GM23248 (cell line): ENCODE data around the gene CST11. TPM values are rescaled to one million over a fixed set of nuclear protein-coding genes. Genes with fewer than 3 reads are reported as not detected.

Source experiments
- DNase-seq: peaks from one replicate; pipeline ENCODE4 v3.0.0-alpha.2; 2015
- H2AFZ ChIP-seq: fragments of 200-600 bp; sonication (generic); 2 replicates; pipeline ENCODE4 v1.6.1; 2016; ENCODE audit warnings: antibody characterized with exemption
- H3F3A ChIP-seq: fragments of 200-600 bp; sonication (generic); 2 replicates; pipeline ENCODE4 v1.6.1; 2016; ENCODE audit warnings: mild to moderate bottlenecking, antibody characterized with exemption, mixed run types; ENCODE audit not compliant: insufficient read depth
- H3K27ac ChIP-seq: fragments of 200-600 bp; sonication (generic); 2 replicates; pipeline ENCODE4 v1.5.1; 2016; ENCODE audit warnings: mild to moderate bottlenecking
- H3K27me3 ChIP-seq: fragments of 200-600 bp; sonication (generic); replicated peaks from 2 replicates; pipeline ENCODE4 v1.6.1; 2016; ENCODE audit warnings: mild to moderate bottlenecking; ENCODE audit not compliant: insufficient read depth
- H3K36me3 ChIP-seq: fragments of 200-600 bp; sonication (generic); 2 replicates; pipeline ENCODE4 v1.6.1; 2016; ENCODE audit warnings: low read depth, mild to moderate bottlenecking
- H3K4me1 ChIP-seq: fragments of 200-600 bp; sonication (generic); 2 replicates; pipeline ENCODE4 v1.6.1; 2016; ENCODE audit warnings: mild to moderate bottlenecking; ENCODE audit not compliant: insufficient read depth
- H3K4me2 ChIP-seq: fragments of 200-600 bp; sonication (generic); one replicate; pipeline ENCODE4 v1.6.1; 2016; ENCODE audit warnings: mild to moderate bottlenecking; ENCODE audit not compliant: unreplicated experiment
- H3K4me3 ChIP-seq: fragments of 200-600 bp; sonication (generic); 2 replicates; pipeline ENCODE4 v1.5.1; 2016; ENCODE audit warnings: mild to moderate bottlenecking
- H3K79me2 ChIP-seq: fragments of 200-600 bp; sonication (generic); 2 replicates; pipeline ENCODE4 v1.6.1; 2016; ENCODE audit warnings: mild to moderate bottlenecking; ENCODE audit not compliant: insufficient read depth
- H3K9ac ChIP-seq: fragments of 200-600 bp; sonication (generic); 2 replicates; pipeline ENCODE4 v1.6.1; 2016; ENCODE audit warnings: mild to moderate bottlenecking
- H3K9me2 ChIP-seq: fragments of 200-600 bp; sonication (generic); 2 replicates; pipeline ENCODE4 v1.6.1; 2016; ENCODE audit warnings: mixed run types, mild to moderate bottlenecking, moderate library complexity; ENCODE audit not compliant: insufficient read depth
- H3K9me3 ChIP-seq: fragments of 200-600 bp; sonication (generic); one replicate; pipeline ENCODE4 v1.6.1; 2017; ENCODE audit warnings: low read depth
- H4K20me1 ChIP-seq: fragments of 200-600 bp; sonication (generic); 2 replicates; pipeline ENCODE4 v1.6.0; 2016; ENCODE audit not compliant: insufficient read depth
- EZH2 ChIP-seq: fragments of 200-600 bp; sonication (generic); IDR thresholded peaks from 2 replicates; pipeline ENCODE4 v1.6.1; 2018; ENCODE audit warnings: antibody characterized with exemption, mild to moderate bottlenecking; ENCODE audit not compliant: insufficient read depth, poor library complexity, severe bottlenecking
- EZH2phosphoT487 ChIP-seq: fragments of 200-600 bp; sonication (generic); IDR thresholded peaks from 2 replicates; pipeline ENCODE4 v1.6.1; 2018; ENCODE audit warnings: antibody characterized with exemption, moderate library complexity, mild to moderate bottlenecking, low read depth; ENCODE audit not compliant: insufficient read depth
- WGBS, 2 experiments: methylation state at CpG; one replicate each; pipeline ENCODE4 v1.1.6; 2015 to 2017; ENCODE audit warnings: low lambda C conversion rate in 2 of 2, low coverage in 1 of 2; ENCODE audit errors: missing lambda C conversion rate in 2 of 2; 5-methylcytosine and 5-hydroxymethylcytosine counted together
- in situ Hi-C: fragments of 300-500 bp; cut with MboI; formaldehyde crosslinking; loops from 2 replicates; pipeline ENCODE4 v1.15.0; 2020
- polyA plus RNA-seq: library from polyadenylated mRNA; unstranded; fragments of >200 nt; fragmentation: Nextera tagmentation; extraction: Ambion mirVana; gene quantifications from 2 replicates; pipeline ENCODE4 v1.2.1, GENCODE V29; 2016
- total RNA-seq: library from RNA; depleted of rRNA; stranded (reverse); fragments of >200 nt; shearing (Covaris generic); gene quantifications from 2 replicates; pipeline ENCODE4 v1.2.3, GENCODE V29; 2014

The CST11 gene
- total and polyA plus RNA-seq, 2 experiments from 2014 or later = not detected

DNA sequence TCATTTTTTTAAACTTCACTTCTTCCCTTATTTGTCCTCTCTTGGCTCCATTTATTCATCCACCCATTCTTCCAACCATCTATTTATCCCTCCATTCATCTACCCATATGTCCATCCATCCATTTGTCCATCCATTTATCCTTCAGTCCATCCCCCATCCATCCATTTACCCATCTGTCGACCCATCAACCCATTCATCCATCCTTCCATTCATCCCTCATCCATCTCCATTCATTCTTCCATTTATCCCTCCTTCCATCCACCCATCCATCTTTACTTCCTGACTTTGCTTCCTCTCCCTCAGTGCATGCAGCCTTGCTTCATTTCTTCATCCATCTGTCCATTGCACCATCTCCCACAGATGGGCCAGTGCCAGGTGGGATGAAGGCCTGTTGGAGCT, 1.8 kb downstream of the CST11 start:
- 46 to 47% methylated on average over 1 of the region's 1 CpG for WGBS, 2 experiments
- no peaks in the 10 kb centered on the region for H4K20me1 ChIP-seq
- H3K79me2 ChIP-seq = no peaks in the 10 kb centered on the region
- H3K4me3 ChIP-seq = no peak overlapping the region
- no peak overlapping the region for H3K27ac ChIP-seq
- 0 out of 2 replicates have a peak, but pooled peaks cover 5% of the 10 kb centered on the region for H3F3A ChIP-seq
- no peak for DNase-seq
- H2AFZ ChIP-seq = no peak overlapping the region
- TF ChIP-seq EZH2phosphoT487 = no peak
- no peak for TF ChIP-seq EZH2
- no peak overlapping the region for H3K9ac ChIP-seq
- H3K9me2 ChIP-seq = no peaks in the 10 kb centered on the region
- H3K4me2 ChIP-seq = no peak overlapping the region
- H3K36me3 ChIP-seq = no peaks in the 10 kb centered on the region
- no peaks in the 10 kb centered on the region; the same call in 1 of the 2 replicates for H3K27me3 ChIP-seq
- no peaks in the 10 kb centered on the region for H3K9me3 ChIP-seq
- peaks cover 5% of the 10 kb centered on the region; the same call in 1 of the 2 replicates for H3K4me1 ChIP-seq
- in situ Hi-C loops = no loop called here

DNA sequence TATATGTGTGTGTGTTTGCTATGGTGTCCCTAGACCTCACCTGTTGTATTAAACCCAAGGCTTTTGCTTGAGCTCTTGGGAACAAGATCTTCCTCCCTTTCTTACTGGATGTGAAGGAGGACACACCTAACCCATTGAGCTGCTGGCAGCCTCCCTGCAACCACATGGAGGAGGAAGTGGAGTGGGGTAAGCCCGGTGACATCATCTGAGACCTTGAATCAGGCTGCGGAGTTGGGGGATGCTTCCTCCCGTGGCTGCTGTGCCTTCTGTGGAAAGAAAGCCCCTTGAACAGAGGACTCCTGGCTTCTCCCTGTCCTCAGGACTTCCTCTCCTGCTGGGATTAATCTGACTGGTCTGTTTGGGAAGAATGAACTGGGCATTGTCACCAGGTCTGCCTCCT, 3.3 kb downstream of the CST11 start:
- Histone ChIP-seq H3K9ac (no peak overlapping the region), H3K79me2 (no peaks in the 10 kb centered on the region), H4K20me1 (no peaks in the 10 kb centered on the region), H3K9me3 (no peaks in the 10 kb centered on the region), H3K4me1 (peaks cover 12% of the 10 kb centered on the region), H3F3A (peaks cover 5% of the 10 kb centered on the region; the same call in 1 of the 2 replicates), H3K27ac (no peak overlapping the region), H3K4me3 (no peak overlapping the region), H2AFZ (no peak overlapping the region), H3K9me2 (no peaks in the 10 kb centered on the region), H3K27me3 (no peaks in the 10 kb centered on the region; the same call in 1 of the 2 replicates), H3K4me2 (no peak overlapping the region), H3K36me3 (no peaks in the 10 kb centered on the region)
- WGBS, 2 experiments = 65 to 69% methylated on average over 3 of the region's 3 CpGs
- TF ChIP-seq EZH2 (no peak), EZH2phosphoT487 (no peak)
- no peak for DNase-seq
- in situ Hi-C loops = loop anchor here (10.0 kb wide), 1 partner anchor 165 kb away; no protein-coding TSS in a partner anchor

DNA sequence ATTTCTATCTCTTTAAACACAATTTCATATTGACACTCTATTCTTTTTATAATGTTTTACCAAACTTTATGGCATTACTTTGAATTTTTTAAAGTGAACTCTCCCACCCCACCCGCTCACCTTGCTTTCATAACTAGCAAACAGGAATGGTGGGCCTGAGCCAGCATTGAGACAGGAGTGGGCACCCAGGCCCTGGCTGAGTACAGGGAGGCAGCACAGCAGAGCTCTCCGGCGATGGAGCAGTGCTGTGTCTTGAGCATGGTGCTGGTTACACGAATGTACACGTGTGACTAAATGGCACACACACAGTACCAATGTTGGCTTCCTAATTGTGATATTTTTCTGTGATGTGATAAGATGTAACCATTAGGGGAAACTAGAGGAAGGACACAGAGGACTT, 4.5 kb downstream of the CST11 start:
- no peaks in the 10 kb centered on the region for H3K79me2 ChIP-seq
- H3K9me2 ChIP-seq = no peaks in the 10 kb centered on the region
- in situ Hi-C loops = loop anchor here (10.0 kb wide), 1 partner anchor 167 kb away; no protein-coding TSS in a partner anchor
- H3K27ac ChIP-seq = no peak overlapping the region
- H3K36me3 ChIP-seq = no peaks in the 10 kb centered on the region
- H3K9ac ChIP-seq = no peak overlapping the region
- H4K20me1 ChIP-seq = no peaks in the 10 kb centered on the region
- no peak for TF ChIP-seq EZH2phosphoT487
- TF ChIP-seq EZH2 = no peak
- H3K9me3 ChIP-seq = no peaks in the 10 kb centered on the region
- H3K4me3 ChIP-seq = no peak overlapping the region
- no peak overlapping the region for H3K4me2 ChIP-seq
- H3K4me1 ChIP-seq = peaks cover 12% of the 10 kb centered on the region
- no peaks in the 10 kb centered on the region; the same call in 1 of the 2 replicates for H3K27me3 ChIP-seq
- WGBS, 2 experiments = 66 to 68% methylated on average over 5 of the region's 5 CpGs
- H3F3A ChIP-seq = peaks cover 5% of the 10 kb centered on the region; the same call in 1 of the 2 replicates
- no peak for DNase-seq
- no peak overlapping the region for H2AFZ ChIP-seq

DNA sequence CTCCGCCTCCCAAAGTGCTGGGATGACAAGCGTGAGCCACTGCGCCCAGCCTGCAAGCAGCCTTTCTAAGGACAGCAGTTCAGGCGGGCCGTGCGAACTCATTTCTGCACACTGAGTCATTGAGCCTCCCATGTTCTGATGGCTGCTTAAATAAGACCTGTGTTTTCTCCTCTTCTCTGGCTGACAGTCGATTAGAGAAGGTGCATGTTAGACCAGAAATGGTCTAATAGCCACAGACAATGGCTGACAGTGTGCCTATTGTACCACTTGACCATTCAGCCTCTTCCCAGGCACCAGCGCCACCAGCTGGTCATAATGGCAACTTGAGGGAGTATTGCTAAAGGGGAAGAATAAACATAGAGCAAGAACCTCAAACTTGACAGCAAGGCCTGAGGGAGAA, 6.2 kb downstream of the CST11 start:
- Histone ChIP-seq H3K4me2 (no peak overlapping the region), H3K79me2 (no peaks in the 10 kb centered on the region), H3K4me1 (peaks cover 12% of the 10 kb centered on the region), H3K9ac (no peak overlapping the region), H2AFZ (no peak overlapping the region), H3K9me3 (no peaks in the 10 kb centered on the region), H3K36me3 (no peaks in the 10 kb centered on the region), H3K9me2 (no peaks in the 10 kb centered on the region), H4K20me1 (no peaks in the 10 kb centered on the region), H3K27ac (no peak overlapping the region), H3F3A (peaks cover 5% of the 10 kb centered on the region; the same call in 1 of the 2 replicates), H3K4me3 (no peak overlapping the region), H3K27me3 (no peaks in the 10 kb centered on the region)
- in situ Hi-C loops = loop anchor here (10.0 kb wide), 1 partner anchor 168 kb away; no protein-coding TSS in a partner anchor
- 80 to 81% methylated on average over 8 of the region's 8 CpGs for WGBS, 2 experiments
- DNase-seq = peak; percentile 40
- TF ChIP-seq EZH2phosphoT487 (no peak), EZH2 (no peak)
